Kidney tubule cell (primary cell): ENCODE data around the gene TARP.

Source experiments
- DNase-seq: peaks from one replicate; pipeline ENCODE4 v3.0.0-alpha.2; 2018; ENCODE audit warnings: low spot score

TARP gene

DNA sequence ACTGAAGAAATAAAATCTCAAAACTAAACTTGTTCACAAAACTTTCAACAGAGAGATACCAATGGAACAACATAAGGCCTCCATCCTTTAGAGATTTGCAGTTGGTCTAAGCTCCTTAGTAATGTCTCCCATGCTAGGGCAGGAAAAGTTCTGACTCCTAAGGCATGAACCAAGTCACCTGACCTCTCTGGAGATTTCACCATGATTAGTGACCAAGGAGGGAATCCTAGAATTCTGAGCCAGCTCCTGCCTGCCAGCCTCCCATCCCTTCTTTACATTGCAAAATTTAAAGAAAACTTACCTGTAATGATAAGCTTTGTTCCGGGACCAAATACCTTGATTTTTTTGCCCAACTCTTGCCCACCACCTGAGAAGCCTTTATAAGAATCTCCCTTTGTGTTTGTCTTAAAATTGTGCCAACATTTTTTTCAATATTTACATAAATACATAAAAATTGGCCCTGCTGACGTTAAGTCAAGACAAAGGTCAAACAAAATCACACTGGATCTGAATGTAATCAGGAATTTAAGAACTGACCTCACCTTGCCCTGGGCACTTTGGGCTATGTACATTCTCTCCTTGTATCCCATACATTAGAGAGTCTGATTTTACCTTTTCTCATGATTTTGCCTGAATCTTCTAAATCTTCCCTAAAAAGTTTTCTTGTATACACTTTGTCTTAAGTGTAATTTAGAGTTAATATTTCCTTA, at the start of gene TARP:
TARP (minus strand) TSS at position 351 of the 710 bp plus-strand sequence.
- DNase-seq: no peak

DNA sequence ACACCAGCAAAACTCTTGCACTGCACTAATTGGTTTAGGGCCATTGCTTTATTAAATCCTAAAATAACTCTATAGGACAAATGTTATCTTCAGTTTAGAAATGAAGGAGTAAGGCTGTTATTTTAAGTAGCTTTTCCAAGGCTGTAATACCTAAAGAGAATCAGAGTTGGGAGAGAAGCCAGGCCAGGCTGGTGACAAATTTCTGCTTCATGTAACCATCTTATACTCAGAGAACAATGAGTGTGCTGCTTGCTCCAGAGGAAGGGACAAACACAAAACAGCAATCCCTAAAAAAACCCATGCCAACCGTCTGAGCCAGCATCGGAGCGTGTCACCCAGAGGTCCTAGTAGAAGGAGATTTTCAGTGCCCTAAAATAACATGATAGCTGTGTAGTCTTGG, 49.7 kb upstream of the TARP start:
- DNase-seq: no peak

DNA sequence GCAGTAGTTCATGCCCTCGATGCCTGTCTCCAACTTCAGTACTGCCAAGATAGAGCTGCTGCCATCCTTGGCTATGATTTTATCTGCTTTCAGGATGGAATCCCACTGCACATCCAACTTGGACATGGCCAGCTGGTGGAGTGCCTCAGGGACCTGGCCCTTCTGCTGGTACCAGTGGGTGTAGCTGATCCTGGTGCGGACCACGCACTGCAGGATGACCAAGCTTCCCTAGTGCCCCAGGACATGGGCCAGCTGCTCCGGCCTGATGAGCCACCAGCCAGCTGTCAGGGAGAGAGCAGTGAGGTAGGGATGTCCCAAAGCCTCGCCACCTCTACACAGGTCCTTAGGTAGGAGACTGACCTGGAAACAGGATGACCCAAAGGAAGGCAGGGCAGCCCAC, 49.0 kb upstream of the TARP start:
- no peak for DNase-seq

DNA sequence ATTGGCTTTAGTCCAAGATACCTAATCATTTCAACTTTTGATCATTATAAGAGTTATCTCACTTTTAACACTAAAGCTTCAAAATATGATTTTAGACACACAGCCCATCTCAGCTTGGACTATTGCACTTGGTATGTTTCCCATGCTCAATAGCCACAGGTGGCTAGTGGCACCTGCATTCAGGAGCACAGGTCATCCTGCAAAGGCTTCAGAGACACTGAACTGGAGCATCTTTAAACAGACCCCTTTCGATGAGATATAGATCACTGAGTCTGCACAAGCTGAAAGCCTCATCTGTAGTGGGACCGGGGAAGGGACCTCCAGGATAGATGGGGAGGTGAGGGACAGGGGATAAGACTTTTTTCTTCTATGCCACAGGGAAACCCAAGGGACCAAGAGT, 48.5 kb upstream of the TARP start:
- no peak for DNase-seq

DNA sequence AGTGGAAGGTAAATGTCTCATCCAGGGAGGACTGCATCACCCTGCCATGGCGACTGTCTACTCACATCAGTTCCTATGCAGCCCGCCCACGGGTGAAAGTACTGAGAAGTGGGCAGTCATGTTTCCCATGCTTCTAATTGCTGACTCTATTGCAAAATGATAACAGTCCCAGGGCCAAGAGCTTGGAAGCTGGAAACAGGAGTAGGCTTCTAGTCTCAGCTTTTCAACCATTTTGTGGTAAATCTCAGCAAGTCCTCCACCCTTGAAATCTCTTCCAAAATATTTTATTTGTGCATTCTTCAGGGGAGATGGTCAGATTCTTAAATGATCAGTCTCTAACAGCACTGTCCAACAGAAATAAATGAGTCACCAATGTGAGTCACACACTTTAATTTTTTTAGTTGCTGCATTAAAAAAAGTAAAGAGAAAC, 48.1 kb upstream of the TARP start:
- DNase-seq: peak; percentile 38

DNA sequence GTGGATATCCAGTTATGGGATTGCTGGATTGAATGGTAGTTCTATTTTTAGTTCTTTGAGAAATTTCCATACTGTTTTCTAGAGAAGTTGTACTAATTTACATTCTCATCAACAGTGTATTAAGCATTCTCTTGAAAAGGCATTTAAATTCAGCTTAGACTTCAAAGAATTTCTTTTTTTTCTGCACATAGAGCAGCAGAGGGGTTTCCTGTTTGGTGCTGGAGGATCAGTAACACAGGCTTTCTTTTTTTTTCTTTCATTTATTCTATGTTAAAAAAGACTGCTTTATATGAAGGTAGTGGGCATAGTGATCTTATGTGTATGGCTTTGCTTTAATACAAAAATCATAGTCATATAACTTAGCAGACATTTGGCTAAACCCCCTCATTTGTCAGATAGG, 47.6 kb upstream of the TARP start:
- DNase-seq: no peak

DNA sequence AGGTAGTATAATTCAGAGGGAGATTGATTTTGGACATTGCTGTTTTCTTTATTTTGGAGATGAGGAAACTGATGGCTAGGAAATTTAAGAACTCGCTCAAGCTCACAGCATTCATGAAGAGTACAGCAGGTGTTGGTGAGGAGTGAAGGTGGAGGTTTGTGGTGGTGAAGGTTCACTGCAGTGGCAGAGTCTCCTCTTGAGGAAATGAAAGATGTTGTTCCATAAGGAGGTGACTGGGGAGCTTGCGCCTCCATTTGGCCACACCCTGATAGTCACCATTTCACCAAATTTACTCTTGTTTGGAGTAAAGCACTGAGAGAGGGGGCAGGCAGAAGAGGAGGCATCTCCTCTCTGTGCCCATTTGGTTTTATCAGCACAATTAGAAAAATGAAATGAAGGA, 46.4 kb upstream of the TARP start:
- no peak for DNase-seq

DNA sequence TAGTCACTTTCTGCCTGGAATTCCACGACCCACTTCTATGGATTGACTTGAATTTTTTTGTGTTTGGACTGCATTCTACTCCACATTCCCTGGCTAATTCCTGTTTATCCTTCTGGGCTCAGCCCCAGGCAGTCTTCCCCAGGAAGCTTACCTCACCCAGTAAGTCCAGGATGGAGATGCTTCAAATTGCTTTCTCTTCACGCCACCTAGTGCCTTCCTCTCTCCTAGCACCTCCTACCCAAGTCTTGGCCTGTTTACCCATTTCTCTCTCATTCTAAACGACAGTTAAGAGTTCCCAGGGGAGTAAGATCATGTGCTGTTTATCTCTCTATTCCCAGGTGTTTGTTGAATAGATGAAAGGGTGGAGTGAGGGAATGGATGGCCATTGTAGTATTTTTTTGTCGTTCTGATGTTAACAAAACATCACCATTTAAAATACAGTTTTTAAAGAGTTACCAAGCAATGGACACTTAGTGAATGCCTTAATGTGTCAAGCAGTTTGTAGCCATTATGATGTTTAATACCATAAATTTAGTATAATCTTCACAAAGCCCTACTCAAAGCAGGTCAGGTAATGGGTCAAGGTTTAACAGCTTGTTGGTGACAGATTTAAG, 45.5 kb upstream of the TARP start:
- peak; percentile 79 for DNase-seq

DNA sequence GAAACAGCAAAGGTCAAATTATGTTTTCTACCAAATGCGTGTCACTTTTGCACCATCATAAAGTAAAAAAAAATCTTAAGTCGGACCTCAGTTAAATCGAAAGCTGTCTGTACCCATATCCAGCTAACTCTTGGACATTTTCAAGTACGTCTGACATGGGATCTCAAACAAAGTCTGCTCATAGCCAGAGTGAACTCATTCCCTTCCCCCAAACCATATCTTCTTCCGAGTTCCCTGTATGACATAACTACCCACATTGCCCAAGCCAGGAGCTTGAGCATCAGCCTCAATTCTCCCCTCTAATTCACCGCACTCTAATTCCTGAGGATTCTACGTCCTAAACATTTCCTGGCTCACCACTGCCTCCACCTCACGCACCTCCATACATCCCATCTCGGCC, 44.8 kb upstream of the TARP start:
- no peak for DNase-seq

DNA sequence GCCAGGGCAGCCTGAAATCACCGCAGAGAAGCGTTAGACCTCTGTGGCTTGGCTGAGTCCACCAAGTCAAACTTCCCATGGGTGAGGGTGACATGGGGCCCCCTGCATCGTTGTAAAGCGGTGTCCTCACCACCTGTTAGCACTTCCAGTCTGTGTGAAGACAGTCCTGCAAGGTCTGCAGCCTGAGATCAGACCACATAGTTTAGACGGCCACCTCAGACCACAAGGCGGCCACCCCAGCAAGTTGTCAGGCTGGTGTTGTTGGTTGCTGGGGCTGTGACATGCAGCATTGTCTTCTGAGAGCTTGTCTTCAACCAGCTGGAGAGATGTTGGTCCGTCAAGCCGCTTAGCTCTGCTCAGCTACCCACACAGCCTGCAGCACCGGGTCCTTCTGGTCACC, 44.1 kb upstream of the TARP start:
- no peak for DNase-seq

DNA sequence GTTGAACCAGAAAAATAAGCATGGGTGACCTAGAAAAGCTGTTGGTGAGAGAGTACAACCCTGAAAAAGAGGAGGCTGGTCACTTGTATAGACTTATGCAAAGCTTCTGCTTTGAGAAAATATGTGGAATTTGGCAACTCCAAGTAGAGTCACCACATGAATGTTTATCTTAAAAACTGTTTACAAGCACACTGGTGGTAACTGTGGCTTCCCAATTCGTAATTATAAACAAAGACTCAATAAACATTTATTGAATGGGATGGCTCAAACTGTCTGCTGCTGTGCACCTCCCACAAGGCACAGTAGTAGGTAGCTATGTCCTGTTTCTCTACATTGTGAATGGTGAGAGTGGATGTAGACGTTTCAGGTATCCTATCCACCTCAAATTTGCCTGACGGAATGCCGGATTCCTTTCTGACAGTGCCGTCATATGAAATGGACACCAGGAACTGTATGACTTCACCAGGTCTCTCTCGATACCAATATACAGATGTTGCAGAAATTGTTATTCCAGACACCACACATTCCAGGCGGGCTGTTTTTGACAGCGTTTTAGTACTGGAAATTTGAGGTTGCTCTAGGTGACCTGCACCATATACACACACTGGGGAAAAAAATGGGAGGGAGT, 43.4 kb upstream of the TARP start:
- DNase-seq: no peak

DNA sequence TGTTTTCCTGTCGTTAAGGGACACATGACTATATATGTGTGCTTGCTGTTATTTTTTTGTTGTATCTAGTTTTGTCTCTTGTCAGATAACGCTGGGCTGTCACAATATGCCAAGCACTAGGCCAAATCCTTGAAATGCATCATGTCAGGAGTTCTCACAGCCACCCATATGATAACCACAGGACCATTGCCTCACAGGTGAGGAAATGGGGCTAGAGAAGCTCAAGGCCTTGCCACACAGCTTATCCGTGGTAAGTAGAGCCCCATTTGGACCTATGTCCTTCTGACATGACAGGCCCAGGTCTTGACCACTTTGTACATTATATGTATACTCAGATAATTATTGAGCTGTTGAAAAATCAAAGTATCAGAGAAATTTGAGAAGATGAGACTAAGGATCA, 42.0 kb upstream of the TARP start:
- no peak for DNase-seq

DNA sequence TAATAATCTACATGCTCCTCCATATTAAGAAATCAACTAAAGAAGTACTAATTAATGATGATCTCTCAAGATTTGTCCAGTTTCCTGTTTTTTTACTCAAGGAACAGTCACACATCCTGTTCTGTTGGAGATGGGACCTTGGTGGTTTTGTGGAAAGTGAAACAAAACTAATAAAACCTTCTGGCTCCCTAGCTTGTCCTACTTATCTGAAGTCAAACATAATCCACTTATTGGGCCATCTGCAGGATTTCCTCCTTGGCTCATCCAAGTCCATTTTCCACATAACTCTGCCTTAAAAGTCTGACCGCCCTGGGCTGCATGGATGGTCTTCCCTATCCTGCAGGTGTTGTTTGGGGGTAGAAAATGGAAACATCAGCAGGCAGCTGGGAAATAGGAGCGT, 39.4 kb upstream of the TARP start:
- DNase-seq: no peak

DNA sequence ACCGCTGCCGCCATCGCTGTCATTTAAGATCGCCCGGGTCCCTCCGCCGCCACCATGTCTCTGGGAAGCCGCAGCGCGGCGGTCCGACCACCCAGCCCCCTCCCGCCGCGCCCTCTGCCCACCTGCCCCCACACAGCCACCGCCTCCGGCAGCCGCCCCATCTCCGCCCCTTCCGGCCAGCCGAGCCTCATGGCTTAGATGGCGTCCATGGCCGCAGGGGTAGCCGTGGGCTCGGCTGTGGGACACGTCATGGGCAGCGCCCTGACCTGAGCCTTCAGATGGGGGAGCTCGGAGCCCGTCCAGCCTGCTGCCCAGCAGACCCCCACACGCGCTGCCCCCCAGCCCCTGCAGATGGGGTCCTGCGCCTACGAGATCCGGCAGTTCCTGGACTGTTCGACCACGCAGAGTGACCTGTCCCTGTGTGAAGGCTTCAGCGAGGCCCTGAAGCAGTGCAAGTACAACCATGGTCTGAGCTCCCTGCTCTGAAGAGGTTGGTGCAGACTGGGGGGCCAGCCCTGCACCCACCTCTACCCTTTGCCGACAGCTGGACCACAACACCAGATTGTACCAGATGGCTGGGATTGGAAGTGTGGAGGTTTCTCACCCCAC, 38.0 kb upstream of the TARP start:
- DNase-seq: peak; percentile 58

DNA sequence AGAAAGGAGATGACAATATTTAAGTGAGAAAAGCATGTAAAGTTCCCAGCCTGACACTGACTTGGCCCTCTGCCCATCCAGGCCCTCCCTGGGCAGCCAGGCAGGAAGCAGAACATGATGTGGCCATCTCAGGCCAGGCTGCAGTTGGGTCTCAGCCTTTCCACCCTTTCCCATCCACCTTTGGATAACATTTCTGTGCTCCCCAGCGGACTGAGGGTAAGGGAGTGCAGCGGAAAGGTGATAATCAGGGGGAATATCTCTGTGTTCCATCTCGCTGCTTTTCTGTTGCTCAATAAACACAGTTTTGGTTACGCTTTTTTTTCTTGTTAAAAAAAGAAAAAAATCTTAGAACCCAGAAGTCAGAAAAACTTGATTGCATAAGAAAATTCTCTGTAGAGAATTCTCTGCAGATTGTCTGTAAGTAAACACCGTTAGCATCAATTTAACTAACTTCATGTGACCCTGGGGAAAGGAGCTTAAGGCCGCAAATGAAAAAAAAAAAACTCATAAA, 37.2 kb upstream of the TARP start:
- peak; percentile 44 for DNase-seq

DNA sequence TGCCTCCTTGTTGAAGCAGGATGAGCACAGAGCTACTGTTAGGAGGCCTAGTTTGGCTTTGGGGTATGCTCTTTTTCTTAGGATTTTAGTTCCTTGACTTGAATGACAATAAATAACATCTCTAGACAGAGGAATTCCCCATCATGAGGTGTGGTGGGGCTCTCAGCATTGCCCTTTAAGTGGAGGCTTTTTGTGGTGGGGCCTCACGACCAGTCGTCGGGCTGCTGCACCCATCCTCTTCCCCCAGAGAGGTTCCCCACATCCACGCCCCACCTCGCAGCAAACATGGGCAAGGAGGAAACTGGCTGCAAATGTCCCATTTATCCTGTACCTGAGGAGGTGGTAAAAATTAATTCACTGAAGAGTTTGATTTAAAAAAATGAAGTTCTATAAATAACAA, 36.1 kb upstream of the TARP start:
- no peak for DNase-seq

DNA sequence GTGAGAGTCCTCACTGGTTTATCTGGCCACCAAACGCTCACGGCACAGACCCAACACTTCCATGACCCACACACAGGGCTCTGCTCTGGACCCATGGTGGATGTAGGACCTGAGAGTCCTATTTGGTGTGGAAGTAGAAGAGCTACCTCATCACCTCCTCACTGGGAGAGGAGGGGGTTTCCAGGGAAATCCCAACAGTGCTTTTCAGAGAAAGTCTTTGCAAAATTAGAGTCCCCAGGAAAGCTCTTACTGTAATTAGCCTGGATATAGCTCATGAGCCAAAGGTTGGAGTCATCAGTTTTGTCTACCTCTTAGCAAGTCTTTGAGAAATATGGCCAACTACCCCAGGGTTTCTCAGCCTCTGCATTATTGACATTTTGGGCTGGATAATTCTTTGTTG, 34.7 kb upstream of the TARP start:
- no peak for DNase-seq

DNA sequence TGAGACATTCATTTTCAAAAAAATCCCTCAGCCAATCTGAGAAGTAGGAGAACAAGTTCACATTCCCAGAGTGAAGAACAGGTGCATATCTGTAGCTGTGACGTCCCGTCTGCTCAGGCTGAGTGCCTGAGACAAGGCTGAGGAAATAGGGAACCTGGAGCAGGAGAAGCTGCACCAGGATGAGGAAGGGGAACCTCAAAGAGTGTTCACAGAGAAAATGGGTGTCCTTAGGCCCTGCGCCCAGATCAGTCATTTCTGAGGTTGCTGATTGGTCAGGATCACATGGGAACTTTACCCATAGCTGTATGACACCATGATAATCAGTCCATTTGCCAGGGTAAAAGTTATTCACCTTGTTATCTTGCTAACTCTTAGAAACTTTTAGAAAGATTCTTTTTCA, 34.2 kb upstream of the TARP start:
- no peak for DNase-seq

DNA sequence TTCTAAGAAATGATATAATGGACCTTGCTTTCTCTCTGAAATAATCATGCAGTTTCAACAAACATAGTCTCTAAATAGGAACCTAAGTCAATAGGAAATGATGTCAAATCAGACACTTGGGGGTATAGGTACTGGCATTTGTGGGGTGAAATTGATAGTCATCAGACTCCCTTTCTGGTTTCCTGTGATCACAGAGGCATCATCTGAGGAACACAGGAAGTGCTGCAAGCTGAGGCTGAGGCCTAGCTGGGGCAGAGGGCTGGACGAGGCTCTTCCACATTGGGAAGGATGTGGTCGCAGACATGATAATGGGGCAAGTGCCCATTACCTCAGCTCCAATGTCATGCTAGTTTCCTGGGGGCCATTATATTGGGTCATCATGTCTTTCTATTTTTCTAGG, 33.5 kb upstream of the TARP start:
- DNase-seq: no peak

DNA sequence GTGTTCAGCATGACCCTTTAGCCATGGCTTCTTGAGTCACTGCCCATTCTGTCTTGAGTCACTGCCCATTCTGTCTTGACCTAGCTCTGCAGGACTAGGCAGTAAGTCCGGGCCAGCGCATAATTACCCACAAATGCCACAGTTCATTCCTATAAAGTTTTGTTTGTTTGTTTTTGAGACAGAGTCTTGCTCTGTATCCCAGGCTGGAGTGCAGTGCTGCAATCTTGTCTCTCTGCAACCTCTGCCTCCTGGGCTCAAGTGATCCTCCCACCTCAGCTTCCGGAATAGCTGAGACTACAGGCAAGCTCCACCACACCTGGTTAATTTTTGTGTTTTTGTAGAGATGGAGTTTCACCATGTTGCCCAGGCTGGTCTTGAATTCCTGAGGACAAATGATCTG, 32.7 kb upstream of the TARP start:
- peak; percentile 72 for DNase-seq

DNA sequence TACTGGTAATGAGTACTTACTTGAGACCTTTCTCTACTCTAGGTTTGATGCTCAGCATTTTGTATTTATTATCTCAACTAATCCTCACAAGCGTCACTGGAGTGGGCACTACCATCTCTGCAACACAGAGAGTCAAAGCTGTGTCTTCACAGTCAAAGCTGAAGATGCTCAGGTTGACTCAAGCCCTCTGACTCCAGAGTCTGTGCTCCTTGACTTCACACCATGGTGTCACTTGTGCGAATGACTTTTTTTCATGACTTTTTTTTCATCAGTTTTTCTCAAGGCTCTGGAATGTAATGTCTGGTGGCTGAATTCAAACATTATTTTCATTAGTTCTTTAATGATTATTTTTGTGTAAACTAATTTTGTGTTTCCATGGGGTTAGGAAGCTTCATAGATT, 30.4 kb upstream of the TARP start:
- DNase-seq: no peak

DNA sequence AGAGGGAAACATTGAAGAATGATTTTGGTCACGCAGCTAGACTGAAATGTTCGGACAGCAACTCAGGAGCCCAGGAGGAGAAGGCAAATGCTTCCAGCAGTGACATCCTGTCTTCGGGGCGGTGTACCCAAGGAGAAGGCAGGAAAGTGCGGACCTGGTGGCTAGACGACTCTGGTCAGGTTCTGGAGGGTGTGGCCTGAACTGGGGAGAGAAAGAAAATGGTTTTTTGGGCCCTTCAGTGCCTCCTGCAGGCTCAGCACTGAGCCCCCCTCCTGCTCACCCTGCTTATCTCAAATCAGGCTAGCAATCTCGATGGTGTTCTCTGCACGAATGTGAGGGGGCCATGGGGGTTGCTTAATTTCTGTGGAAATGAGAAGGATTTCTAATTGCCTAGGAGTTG, 26.7 kb upstream of the TARP start:
- DNase-seq: no peak

DNA sequence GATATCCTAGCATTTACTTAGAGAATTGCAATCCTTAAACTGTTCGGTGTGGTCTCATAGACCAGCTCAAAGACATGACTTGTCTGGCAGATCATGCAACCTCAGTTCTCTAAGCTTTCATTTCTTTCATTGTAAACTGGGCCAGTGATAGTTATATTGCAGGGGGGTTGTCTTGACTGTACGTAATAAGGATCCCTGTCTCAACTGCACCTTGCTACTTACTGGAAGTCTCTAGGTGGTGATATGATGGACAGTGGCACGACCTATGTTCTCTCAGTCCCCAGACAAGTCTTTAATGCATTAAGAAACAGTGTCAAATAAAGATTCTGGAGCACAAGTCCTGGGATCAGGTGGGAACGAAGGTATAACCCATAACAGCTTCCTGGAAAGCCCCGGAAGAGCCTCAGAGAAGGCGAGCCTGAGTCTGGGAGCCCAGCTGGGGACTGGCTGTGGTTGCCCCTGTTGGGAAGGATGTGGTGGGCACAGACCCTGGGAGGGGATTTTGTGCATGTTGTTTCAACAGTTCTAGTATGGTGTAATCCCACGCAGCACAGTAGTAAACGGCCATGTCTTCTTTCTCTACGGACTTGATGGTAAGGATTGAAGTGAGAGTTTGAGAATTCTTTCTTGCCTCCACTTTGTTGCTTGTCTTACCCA, 26.0 kb upstream of the TARP start:
- no peak for DNase-seq
